Esophagus (tissue), 2 donors: Measurements from ENCODE around the gene ETV1. TPM values are rescaled to one million over a fixed set of nuclear protein-coding genes. Genes with fewer than 3 reads are reported as not detected.

Source experiments
- H3K27ac ChIP-seq, 2 donors: one replicate each; pipeline ENCODE4 v1.5.1; 2013; ENCODE audit warnings: low read depth in 2 of 2, mild to moderate bottlenecking in 2 of 2, inconsistent platforms in 1 of 2, low read length in 1 of 2, moderate library complexity in 1 of 2
- H3K27me3 ChIP-seq, 2 donors: one replicate each; pipeline ENCODE4 v1.6.1; 2013; ENCODE audit warnings: low read length in 2 of 2, control low read depth in 1 of 2, mild to moderate bottlenecking in 1 of 2; ENCODE audit not compliant: insufficient read depth in 2 of 2, control insufficient read depth in 1 of 2
- H3K36me3 ChIP-seq, 2 donors: one replicate each; pipeline ENCODE4 v1.6.1; 2013; ENCODE audit warnings: low read length in 1 of 2; ENCODE audit not compliant: control insufficient read depth in 2 of 2, insufficient read depth in 2 of 2
- H3K4me1 ChIP-seq, 2 donors: one replicate each; pipeline ENCODE4 v1.6.1; 2013; ENCODE audit warnings: low read length in 1 of 2; ENCODE audit not compliant: control insufficient read depth in 2 of 2, insufficient read depth in 2 of 2
- H3K4me3 ChIP-seq, 2 donors: one replicate each; pipeline ENCODE4 v1.5.1; 2013; ENCODE audit warnings: low read length in 2 of 2, mild to moderate bottlenecking in 2 of 2, low read depth in 1 of 2, moderate library complexity in 1 of 2
- H3K9me3 ChIP-seq, 2 donors: one replicate each; pipeline ENCODE4 v1.6.1; 2013; ENCODE audit warnings: mild to moderate bottlenecking in 2 of 2, low read depth in 1 of 2, low read length in 1 of 2, moderate library complexity in 1 of 2; ENCODE audit not compliant: control insufficient read depth in 2 of 2, insufficient read depth in 1 of 2
- WGBS, 2 donors: extraction: QIAGEN DNeasy Blood & Tissue Kit; methylation state at CpG; one replicate each; pipeline ENCODE4 v1.1.7; 2013; 5-methylcytosine and 5-hydroxymethylcytosine counted together
- polyA plus RNA-seq, 2 donors: library from polyadenylated mRNA; stranded (reverse); fragments of 200-250 nt; gene quantifications; one replicate each; pipeline ENCODE4 v1.2.3, GENCODE V29; 2013
- donor health status: healthy with polysubstance abuse.
- donor health status: Bipolar disorder and iron deficiency.

Gene ETV1
- polyA plus RNA-seq, 2 donors = 0.65 to 1.2 TPM

DNA sequence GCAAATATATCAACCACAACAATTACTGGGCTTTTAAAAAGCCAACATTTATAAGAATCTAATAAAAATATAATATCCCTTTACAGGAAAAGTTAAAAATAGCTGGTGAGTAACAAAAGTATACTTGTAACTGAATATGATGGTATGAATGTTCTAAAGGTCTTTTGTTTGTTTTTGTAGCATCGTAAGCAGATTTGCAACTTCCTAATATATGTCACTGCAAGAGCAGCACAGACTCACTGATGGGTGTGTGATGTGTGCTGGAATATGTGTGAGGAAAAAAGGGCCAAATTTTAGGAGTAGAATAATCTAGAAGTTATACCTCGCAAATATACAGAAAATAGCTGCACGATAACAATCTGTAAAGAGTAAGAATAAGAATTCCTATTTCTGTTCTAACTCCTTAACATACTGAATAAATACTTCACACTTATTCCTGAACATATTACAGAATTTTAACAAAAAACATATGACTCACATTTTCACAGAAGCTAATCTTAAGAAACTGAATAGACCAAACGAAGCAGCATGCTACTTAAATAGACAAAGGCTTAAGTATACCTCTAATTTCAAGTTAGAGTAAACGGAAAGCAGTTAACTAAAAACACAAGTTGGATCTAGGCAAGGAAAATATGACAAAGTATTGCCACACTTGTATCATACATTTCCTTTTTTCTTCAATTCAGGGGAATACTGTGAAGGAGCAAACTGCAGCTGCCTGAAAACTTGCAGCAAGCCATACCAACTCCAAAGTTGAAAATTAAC is 9.6 kb downstream of the ETV1 start:
- 52 to 58% methylated on average over 5 of the region's 5 CpGs for WGBS, 2 donors
- Histone ChIP-seq H3K36me3 (no peaks in the 10 kb centered on the region), H3K27me3 (no peaks in the 10 kb centered on the region), H3K27ac (peak overlapping the region in 1 of 2 donors; percentile 33), H3K4me3 (no peak overlapping the region), H3K4me1 (no peaks in the 10 kb centered on the region), H3K9me3 (no peaks in the 10 kb centered on the region)

DNA sequence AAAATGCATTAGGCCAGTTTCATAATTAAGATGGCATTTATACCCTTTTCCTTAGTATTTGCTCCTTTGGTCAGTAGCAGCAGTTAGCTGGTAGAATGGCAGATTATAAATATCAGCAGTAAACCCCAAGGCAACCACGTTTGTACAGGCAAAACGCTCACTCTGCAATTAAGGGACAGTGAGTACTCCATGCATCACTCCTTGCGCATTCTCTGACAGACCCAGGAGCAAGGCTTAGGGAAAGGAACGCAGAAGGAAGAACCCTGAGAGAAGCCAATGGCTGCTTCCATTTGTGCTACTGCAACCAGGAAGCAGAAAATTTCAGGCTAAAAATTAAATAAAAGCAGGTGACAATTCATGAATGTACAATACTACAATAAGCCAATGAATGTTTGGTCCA is 12.9 kb downstream of the ETV1 start:
- 81 to 88% methylated on average over 4 of the region's 4 CpGs for WGBS, 2 donors
- Histone ChIP-seq H3K4me3 (no peak overlapping the region), H3K27me3 (no peaks in the 10 kb centered on the region), H3K4me1 (no peaks in the 10 kb centered on the region), H3K36me3 (no peaks in the 10 kb centered on the region), H3K9me3 (no peaks in the 10 kb centered on the region), H3K27ac (no peak overlapping the region)

DNA sequence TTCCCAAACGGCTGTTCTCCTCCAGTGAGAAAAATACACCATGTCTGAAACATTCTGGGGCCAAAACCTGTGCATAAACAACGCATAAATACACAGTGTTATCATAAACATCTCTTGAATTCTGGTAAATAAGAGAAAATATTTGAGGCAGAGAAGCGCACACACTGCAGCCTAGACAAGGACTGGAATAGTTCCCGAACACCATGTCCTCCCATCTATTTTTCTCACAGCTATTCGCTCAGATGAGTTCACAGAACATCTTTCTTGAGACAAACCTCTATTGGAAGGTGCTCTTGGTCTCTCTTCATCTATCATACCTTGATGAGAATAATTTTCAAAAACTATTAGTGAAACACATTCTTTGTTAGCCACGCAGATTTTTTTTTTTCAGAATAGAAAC is 24.4 kb downstream of the ETV1 start:
- WGBS, 2 donors = 79 to 83% methylated on average over 6 of the region's 6 CpGs

DNA sequence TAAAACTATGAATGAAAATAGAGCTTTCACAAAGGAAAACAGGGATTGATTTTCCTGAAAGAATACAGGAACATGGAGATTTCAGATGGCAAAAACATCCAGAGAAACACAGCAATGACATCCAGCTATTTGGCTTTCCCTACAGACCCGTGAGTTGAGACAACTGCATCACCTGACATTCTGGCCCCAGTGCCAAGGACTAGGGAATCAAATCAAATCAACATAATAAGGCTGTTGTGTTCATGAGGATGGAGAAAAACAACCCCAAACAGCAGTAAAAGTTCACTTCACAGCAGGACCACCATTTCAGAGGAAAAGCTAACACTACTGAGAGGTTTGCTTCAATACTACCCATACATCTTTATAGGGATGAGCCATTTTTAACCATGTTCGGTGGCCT is 25.5 kb downstream of the ETV1 start:
- H3K4me1 ChIP-seq = no peaks in the 10 kb centered on the region
- no peaks in the 10 kb centered on the region for H3K36me3 ChIP-seq
- 76 to 98% methylated on average over 2 of the region's 2 CpGs for WGBS, 2 donors
- H3K4me3 ChIP-seq = no peak overlapping the region
- H3K9me3 ChIP-seq = no peaks in the 10 kb centered on the region
- H3K27ac ChIP-seq = no peak overlapping the region
- H3K27me3 ChIP-seq = no peaks in the 10 kb centered on the region

More for the DNA sequence above, 24.4 kb downstream of the ETV1 start:
- H3K4me3 ChIP-seq = no peak overlapping the region
- H3K27ac ChIP-seq = no peak overlapping the region
- no peaks in the 10 kb centered on the region for H3K4me1 ChIP-seq
- no peaks in the 10 kb centered on the region for H3K27me3 ChIP-seq
- H3K36me3 ChIP-seq = no peaks in the 10 kb centered on the region
- H3K9me3 ChIP-seq = no peaks in the 10 kb centered on the region

DNA sequence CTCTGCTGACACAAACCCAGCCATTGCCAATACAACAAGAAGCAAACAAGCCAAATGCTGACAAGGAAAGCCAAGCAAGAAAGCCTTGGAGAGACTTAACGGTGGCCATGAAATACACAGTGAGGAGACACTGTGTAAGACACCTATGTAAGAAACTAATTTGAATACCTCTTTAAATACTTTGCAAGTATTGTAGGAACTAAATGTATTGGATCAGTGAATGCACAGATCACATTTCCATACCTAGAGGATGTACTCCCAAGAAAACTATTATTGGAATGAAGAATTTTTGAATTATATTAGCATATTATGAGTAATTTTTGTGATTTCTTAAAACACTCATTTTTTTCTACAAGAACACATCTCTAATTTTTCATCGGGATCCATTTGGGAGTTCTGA is 34.0 kb downstream of the ETV1 start:
- no peaks in the 10 kb centered on the region for H3K27me3 ChIP-seq
- H3K4me1 ChIP-seq = no peaks in the 10 kb centered on the region
- H3K4me3 ChIP-seq = no peak overlapping the region
- no peak overlapping the region for H3K27ac ChIP-seq
- WGBS, 2 donors = 71 to 74% methylated on average over 2 of the region's 2 CpGs
- H3K36me3 ChIP-seq = no peaks in the 10 kb centered on the region
- H3K9me3 ChIP-seq = no peaks in the 10 kb centered on the region

DNA sequence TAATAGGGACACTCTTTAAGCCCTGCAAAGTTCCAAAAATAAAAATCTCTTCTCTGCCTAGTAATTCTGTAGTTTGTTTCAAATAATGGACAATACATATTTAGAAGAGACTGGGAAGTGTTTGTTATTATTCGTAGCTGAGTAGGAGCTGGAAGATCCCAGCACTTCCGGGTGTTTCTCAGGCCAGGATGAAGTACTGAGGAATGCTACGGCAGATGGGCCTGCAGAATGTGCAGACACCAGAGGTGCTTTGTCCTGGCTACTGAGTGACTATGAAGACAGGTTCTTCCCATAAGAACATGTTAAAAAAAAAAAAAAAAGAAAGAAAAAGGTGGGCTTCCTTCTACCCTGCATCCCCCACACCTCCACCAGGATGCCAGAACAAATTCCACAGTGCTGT is 36.1 kb downstream of the ETV1 start:
- Histone ChIP-seq H3K36me3 (no peaks in the 10 kb centered on the region), H3K4me3 (no peak overlapping the region), H3K4me1 (no peaks in the 10 kb centered on the region), H3K27ac (no peak overlapping the region), H3K9me3 (no peaks in the 10 kb centered on the region), H3K27me3 (no peaks in the 10 kb centered on the region)
- 79 to 84% methylated on average over 3 of the region's 3 CpGs for WGBS, 2 donors

DNA sequence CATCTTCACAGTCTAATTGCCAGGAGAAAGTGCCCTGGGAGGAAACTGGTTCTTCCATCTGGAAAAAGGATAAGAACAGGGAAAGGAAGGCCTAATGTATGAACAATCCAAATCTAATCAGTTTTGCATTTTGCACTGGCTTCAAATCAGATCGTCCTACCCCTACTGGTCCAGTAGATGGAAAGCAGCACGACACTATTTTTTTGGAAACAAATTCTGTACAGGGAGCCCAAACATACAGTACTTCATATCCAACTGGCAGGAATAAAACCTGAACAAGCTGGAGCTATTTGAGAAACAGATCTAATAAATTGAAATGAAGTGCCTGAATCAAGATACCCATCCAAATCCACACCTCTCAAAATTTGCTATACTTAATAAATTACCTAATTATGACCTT is 36.5 kb downstream of the ETV1 start:
- Histone ChIP-seq H3K36me3 (no peaks in the 10 kb centered on the region), H3K4me3 (no peak overlapping the region), H3K27ac (no peak overlapping the region), H3K27me3 (no peaks in the 10 kb centered on the region), H3K4me1 (no peaks in the 10 kb centered on the region), H3K9me3 (no peaks in the 10 kb centered on the region)
- WGBS, 2 donors = 76 to 79% methylated on average over 2 of the region's 2 CpGs

DNA sequence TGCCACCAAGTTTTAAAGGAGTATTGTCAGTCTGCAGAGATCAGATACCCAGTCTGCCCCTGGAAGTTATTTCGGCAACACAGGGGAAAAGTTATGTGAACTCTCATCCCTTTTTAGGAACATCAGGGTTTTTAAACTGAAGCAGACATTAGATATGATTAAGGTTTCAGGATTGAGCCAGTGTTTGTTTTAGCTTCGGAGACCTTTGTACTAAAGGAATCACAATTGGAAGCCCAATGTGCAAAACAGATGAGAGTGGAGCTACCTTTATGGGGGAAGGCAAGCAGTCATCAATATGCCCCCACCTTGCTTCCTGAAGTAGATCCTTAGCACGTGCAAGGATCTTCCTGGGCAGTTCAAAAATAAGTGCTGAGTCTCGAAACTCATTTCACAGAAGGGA is 39.5 kb downstream of the ETV1 start:
- H3K27ac ChIP-seq = no peak overlapping the region
- no peaks in the 10 kb centered on the region for H3K9me3 ChIP-seq
- H3K4me1 ChIP-seq = no peaks in the 10 kb centered on the region
- 67 to 82% methylated on average over 4 of the region's 4 CpGs for WGBS, 2 donors
- H3K36me3 ChIP-seq = no peaks in the 10 kb centered on the region
- H3K4me3 ChIP-seq = no peak overlapping the region
- no peaks in the 10 kb centered on the region for H3K27me3 ChIP-seq

DNA sequence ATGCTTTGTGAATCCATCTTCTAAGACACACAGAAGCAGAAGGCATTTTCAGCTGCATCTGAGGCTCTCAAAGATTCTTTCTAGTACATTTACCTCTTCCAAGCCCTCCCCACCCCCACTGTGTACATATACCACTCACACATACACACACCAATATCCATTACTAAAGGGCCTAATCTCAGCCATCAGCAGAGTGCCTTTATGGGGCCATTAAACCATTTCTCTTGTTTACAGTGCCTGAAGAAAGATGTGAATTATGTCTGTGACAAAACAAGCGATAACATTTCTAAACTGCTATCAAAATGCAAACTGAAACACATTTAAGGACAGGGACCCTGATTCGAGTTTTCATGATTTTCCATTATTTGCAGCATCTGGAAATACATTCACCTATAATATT is 40.0 kb downstream of the ETV1 start:
- Histone ChIP-seq H3K9me3 (no peaks in the 10 kb centered on the region), H3K4me3 (no peak overlapping the region), H3K27ac (no peak overlapping the region), H3K27me3 (no peaks in the 10 kb centered on the region), H3K36me3 (no peaks in the 10 kb centered on the region), H3K4me1 (no peaks in the 10 kb centered on the region)
- 65 to 82% methylated on average over 2 of the region's 2 CpGs for whole genome bisulfite sequencing, 2 donors
